Kidney epithelial cell (primary cell): Measurements from ENCODE around the gene POU2F2. TPM values are rescaled to one million over a fixed set of nuclear protein-coding genes. Genes with fewer than 3 reads are reported as not detected.

Experiments used
- DNase-seq: peaks from one replicate; pipeline ENCODE4 v3.0.0-alpha.2; 2010; ENCODE audit warnings: low read depth
- H3K27me3 ChIP-seq: 2 replicates; pipeline ENCODE4 v1.6.0; 2011; ENCODE audit warnings: low read length; ENCODE audit not compliant: control insufficient read depth, insufficient read depth
- H3K36me3 ChIP-seq: 2 replicates; pipeline ENCODE4 v1.5.1; 2011; ENCODE audit warnings: low read length; ENCODE audit not compliant: control insufficient read depth, insufficient read depth
- H3K4me3 ChIP-seq: 2 replicates; pipeline ENCODE4 v1.5.1; 2011; ENCODE audit warnings: low read depth, mild to moderate bottlenecking, control low read depth, low read length
- total RNA-seq: library from RNA; depleted of rRNA; stranded (reverse); fragments of >200 nt; gene quantifications from 2 replicates; pipeline ENCODE4 v1.2.3, GENCODE V29; 2015
- TF ChIP-seq, protein P1 (sequence below): IDR thresholded peaks from 2 replicates; pipeline ENCODE4 v1.5.1; 2011; ENCODE audit warnings: mild to moderate bottlenecking, moderate library complexity, low read length, control low read depth, inconsistent platforms; ENCODE audit not compliant: insufficient read depth, poor library complexity, severe bottlenecking

The POU2F2 gene
- total RNA-seq, 1 donor from 2014 or later = 2.3 TPM

- TF ChIP-seq, protein P1, sequence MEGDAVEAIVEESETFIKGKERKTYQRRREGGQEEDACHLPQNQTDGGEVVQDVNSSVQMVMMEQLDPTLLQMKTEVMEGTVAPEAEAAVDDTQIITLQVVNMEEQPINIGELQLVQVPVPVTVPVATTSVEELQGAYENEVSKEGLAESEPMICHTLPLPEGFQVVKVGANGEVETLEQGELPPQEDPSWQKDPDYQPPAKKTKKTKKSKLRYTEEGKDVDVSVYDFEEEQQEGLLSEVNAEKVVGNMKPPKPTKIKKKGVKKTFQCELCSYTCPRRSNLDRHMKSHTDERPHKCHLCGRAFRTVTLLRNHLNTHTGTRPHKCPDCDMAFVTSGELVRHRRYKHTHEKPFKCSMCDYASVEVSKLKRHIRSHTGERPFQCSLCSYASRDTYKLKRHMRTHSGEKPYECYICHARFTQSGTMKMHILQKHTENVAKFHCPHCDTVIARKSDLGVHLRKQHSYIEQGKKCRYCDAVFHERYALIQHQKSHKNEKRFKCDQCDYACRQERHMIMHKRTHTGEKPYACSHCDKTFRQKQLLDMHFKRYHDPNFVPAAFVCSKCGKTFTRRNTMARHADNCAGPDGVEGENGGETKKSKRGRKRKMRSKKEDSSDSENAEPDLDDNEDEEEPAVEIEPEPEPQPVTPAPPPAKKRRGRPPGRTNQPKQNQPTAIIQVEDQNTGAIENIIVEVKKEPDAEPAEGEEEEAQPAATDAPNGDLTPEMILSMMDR = no peak
- DNase-seq = no peak
Measured at GRCh38 chr19:42175952-42176648, 43.9 kb upstream of the POU2F2 start.

GRCh38 chr19:42174958-42175734 is 42.9 kb upstream of the POU2F2 start:
- TF ChIP-seq, protein P1 = no peak
- H3K36me3 ChIP-seq = no peaks in the 10 kb centered on the region
- no peak for DNase-seq
- H3K4me3 ChIP-seq = no peak overlapping the region
- peaks cover 68% of the 10 kb centered on the region for H3K27me3 ChIP-seq

More at GRCh38 chr19:42175952-42176648, 43.9 kb upstream of the POU2F2 start:
- Histone ChIP-seq H3K36me3 (no peaks in the 10 kb centered on the region), H3K27me3 (peaks cover 70% of the 10 kb centered on the region), H3K4me3 (peak overlapping the region; percentile 25)

DNA sequence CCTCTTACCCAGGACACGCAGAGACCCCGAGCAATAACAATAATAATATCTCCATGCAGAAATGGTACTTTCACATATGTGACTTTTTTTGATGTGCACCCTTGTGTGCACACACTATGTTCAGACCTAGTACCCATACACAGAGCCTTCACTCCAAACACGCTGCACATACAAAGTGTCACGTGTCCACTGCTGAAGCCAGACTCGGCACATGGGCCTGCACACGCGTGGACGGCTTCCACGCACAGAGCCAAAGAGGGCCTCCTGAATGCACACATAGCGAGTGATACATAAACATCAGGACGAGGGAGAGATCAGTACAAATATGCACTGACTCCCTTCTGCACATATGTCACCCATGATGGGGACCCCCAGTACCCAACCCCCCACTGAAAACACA is 41.9 kb upstream of the POU2F2 start:
- no peak overlapping the region for H3K4me3 ChIP-seq
- no peaks in the 10 kb centered on the region for H3K36me3 ChIP-seq
- peaks cover 62% of the 10 kb centered on the region for H3K27me3 ChIP-seq
- DNase-seq = no peak
- TF ChIP-seq, protein P1 = no peak

DNA sequence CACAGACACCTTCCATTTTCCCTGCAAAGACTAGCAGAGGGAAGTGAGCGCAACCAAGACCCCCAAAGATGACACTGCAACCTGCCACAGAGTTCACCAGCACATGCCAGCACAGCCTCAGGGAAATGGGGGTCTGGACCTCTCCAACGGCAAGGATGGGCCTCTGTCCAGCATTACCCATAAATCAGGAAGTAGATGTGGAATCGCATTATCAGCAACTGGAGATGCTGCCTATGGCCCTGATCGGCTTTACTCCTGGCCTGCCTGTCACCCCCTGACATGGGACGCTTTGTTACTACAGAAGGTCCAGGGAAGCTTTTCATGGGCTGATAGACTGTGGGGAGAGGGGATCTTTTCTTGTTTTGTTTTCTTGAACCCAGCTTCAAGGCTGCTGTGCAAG is 41.4 kb upstream of the POU2F2 start:
- H3K4me3 ChIP-seq = no peak overlapping the region
- DNase-seq = no peak
- H3K27me3 ChIP-seq = peaks cover 57% of the 10 kb centered on the region
- H3K36me3 ChIP-seq = no peaks in the 10 kb centered on the region
- TF ChIP-seq, protein P1 = no peak

- Histone ChIP-seq H3K36me3 (no peaks in the 10 kb centered on the region), H3K4me3 (no peak overlapping the region), H3K27me3 (peaks cover 45% of the 10 kb centered on the region)
- TF ChIP-seq, protein P1 = no peak
- DNase-seq = no peak
Measured at GRCh38 chr19:42172261-42172660, 40.0 kb upstream of the POU2F2 start.

DNA sequence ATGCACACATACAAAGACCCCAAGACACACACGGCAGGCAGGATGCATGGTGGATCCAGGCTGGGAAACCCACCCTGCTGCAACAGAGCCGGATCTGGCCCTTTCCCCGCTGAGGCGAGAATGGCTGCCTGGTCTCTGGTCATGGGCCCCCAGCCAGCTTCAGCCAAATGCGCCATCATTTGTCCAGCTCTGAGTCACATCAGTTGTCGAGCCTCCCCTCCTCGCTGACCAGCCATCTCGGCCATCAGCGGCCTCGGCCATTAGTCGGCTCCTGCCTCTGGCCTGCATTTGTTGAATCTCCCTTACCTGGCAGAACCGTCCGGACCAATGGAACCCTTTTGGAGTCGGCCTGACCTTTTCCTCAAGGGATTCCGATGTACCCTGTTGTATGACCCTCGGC is 38.5 kb upstream of the POU2F2 start:
- H3K27me3 ChIP-seq = peaks cover 39% of the 10 kb centered on the region
- no peak overlapping the region for H3K4me3 ChIP-seq
- TF ChIP-seq, protein P1 = no peak
- no peaks in the 10 kb centered on the region for H3K36me3 ChIP-seq
- DNase-seq = no peak
